ENCODE measurements around the gene SMAD6. TPM values are rescaled to one million over a fixed set of nuclear protein-coding genes. Genes with fewer than 3 reads are reported as not detected.

Gene SMAD6
- total and polyA plus RNA-seq, 9 of the 15 experiments (the other 6 are each of a cell fraction or from before 2014, with no cell fraction given) = 0.10 to 15.5 (median 3.7) TPM

GRCh38 chr15:66661432-66662096, 40.5 kb upstream of the SMAD6 start (continued):
- peak; percentile 68; the same call in 1 of the 2 replicates for TF ChIP-seq ADNP (tag; IDR thresholded peaks at IDR 0.05)
- no peak for TF ChIP-seq ZNF445 (CRISPR knock-in tag; IDR thresholded peaks at IDR 0.05; ENCODE audit: low read depth)
- TF ChIP-seq FOXA1 (IDR thresholded peaks at IDR 0.05; ENCODE audit: borderline replicate concordance) = no peak
- TF ChIP-seq ZC3H8 (IDR thresholded peaks at IDR 0.05) = no peak
- TF ChIP-seq ZNF444 (CRISPR knock-in tag; IDR thresholded peaks at IDR 0.05) = no peak
- TF ChIP-seq FOXJ2 (tag; IDR thresholded peaks at IDR 0.05) = peak; percentile 48; the same call in 1 of the 2 replicates
- no peak for TF ChIP-seq HNRNPUL1 (IDR thresholded peaks at IDR 0.05; ENCODE audit: low read length)
- TF ChIP-seq ETV6 (IDR thresholded peaks at IDR 0.05; ENCODE audit: borderline replicate concordance in 1 of 2, low read depth in 2 of 2, low read length in 1 of 2) = no peak; a peak in 1 of 4 replicates
- no peak for TF ChIP-seq ETV6 (CRISPR knock-in tag; IDR thresholded peaks at IDR 0.05; ENCODE audit: borderline replicate concordance)
- peak; percentile 87; the same call in 1 of the 2 replicates for TF ChIP-seq TARDBP (IDR thresholded peaks at IDR 0.05)
- TF ChIP-seq SLC30A9 (CRISPR knock-in tag; IDR thresholded peaks at IDR 0.05) = no peak
- TF ChIP-seq ZBTB40 (IDR thresholded peaks at IDR 0.05) = no peak
- TF ChIP-seq ZBTB40 (CRISPR knock-in tag; IDR thresholded peaks at IDR 0.05) = no peak
- TF ChIP-seq TEAD2 (tag; IDR thresholded peaks at IDR 0.05) = peak; percentile 65
- no peak for TF ChIP-seq CBX3 (IDR thresholded peaks at IDR 0.05; ENCODE audit: borderline replicate concordance in 1 of 2, low read length in 2 of 2)
- TF ChIP-seq SMARCA4 (IDR thresholded peaks at IDR 0.05) = peak; percentile 93
- TF ChIP-seq PKNOX1 (IDR thresholded peaks at IDR 0.05) = peak; percentile 43; the same call in 1 of the 2 replicates
- no peak for TF ChIP-seq JUNB (CRISPR knock-in tag; conservative IDR thresholded peaks at IDR 0.05)
- no peak for TF ChIP-seq WHSC1 (IDR thresholded peaks at IDR 0.05; ENCODE audit: low read length)
- peak; percentile 28; the same call in 1 of the 2 replicates for TF ChIP-seq ZNF212 (CRISPR knock-in tag; IDR thresholded peaks at IDR 0.05)
- TF ChIP-seq GATAD2A (IDR thresholded peaks at IDR 0.05) = peak; percentile 83; the same call in 1 of the 2 replicates
- TF ChIP-seq ZNF316 (IDR thresholded peaks at IDR 0.05) = peak; percentile 92

Data from K562 (cell line).